ENCODE measurements around the gene GNAI2.

The GNAI2 gene

GRCh38 chr3:50212502-50212901 is 23.5 kb upstream of the GNAI2 start:
- Histone ChIP-seq H3K27ac (ENCODE audit: low read depth, low read length) (no peak overlapping the region), H3K36me3 (ENCODE audit: control insufficient read depth, low read length) (no peaks in the 10 kb centered on the region), H3K79me2 (ENCODE audit: control insufficient read depth, low read length) (no peaks in the 10 kb centered on the region), H3K4me1 (ENCODE audit: control insufficient read depth, low read length) (no peaks in the 10 kb centered on the region), H3K27me3 (ENCODE audit: control insufficient read depth, low read length) (peaks cover 11% of the 10 kb centered on the region), H3K4me2 (ENCODE audit: low read length) (no peak overlapping the region), H3F3A (ENCODE audit: control insufficient read depth, insufficient read depth) (no peaks in the 10 kb centered on the region), H3K9me3 (ENCODE audit: control insufficient read depth, insufficient read depth, low read length) (no peaks in the 10 kb centered on the region), H3K9me2 (replicated peaks; ENCODE audit: control insufficient read depth, low read length) (no peaks in the 10 kb centered on the region), H4K20me1 (ENCODE audit: control insufficient read depth, insufficient read depth, low read depth, low read length) (0 out of 2 replicates have a peak, but pooled peaks cover 3% of the 10 kb centered on the region), H3K4me3 (ENCODE audit: low read length) (no peak overlapping the region)
- no peak for TF ChIP-seq CTCF (IDR thresholded peaks at IDR 0.05; ENCODE audit: low read depth, low read length, poor library complexity, severe bottlenecking)
- no peak for TF ChIP-seq EZH2phosphoT487 (IDR thresholded peaks at IDR 0.05; ENCODE audit: borderline replicate concordance, low read length)

- Histone ChIP-seq H3K4me1 (ENCODE audit: control insufficient read depth, low read length) (no peaks in the 10 kb centered on the region), H3K9me2 (replicated peaks; ENCODE audit: control insufficient read depth, low read length) (no peaks in the 10 kb centered on the region), H3K4me2 (ENCODE audit: low read length) (no peak overlapping the region), H3K4me3 (ENCODE audit: low read length) (no peak overlapping the region), H3K27me3 (ENCODE audit: control insufficient read depth, low read length) (peaks cover 9% of the 10 kb centered on the region), H3K36me3 (ENCODE audit: control insufficient read depth, low read length) (no peaks in the 10 kb centered on the region), H3K79me2 (ENCODE audit: control insufficient read depth, low read length) (no peaks in the 10 kb centered on the region), H4K20me1 (ENCODE audit: control insufficient read depth, insufficient read depth, low read depth, low read length) (0 out of 2 replicates have a peak, but pooled peaks cover 3% of the 10 kb centered on the region), H3K27ac (ENCODE audit: low read depth, low read length) (no peak overlapping the region), H3F3A (ENCODE audit: control insufficient read depth, insufficient read depth) (no peaks in the 10 kb centered on the region), H3K9me3 (ENCODE audit: control insufficient read depth, insufficient read depth, low read length) (no peaks in the 10 kb centered on the region)
- TF ChIP-seq CTCF (IDR thresholded peaks at IDR 0.05; ENCODE audit: low read depth, low read length, poor library complexity, severe bottlenecking) (no peak), EZH2phosphoT487 (IDR thresholded peaks at IDR 0.05; ENCODE audit: borderline replicate concordance, low read length) (no peak)
Observed at GRCh38 chr3:50212971-50213370, 23.0 kb upstream of the GNAI2 start.

GRCh38 chr3:50213373-50213772 is 22.6 kb upstream of the GNAI2 start:
- Histone ChIP-seq H3F3A (ENCODE audit: control insufficient read depth, insufficient read depth) (no peaks in the 10 kb centered on the region), H4K20me1 (ENCODE audit: control insufficient read depth, insufficient read depth, low read depth, low read length) (0 out of 2 replicates have a peak, but pooled peaks cover 3% of the 10 kb centered on the region), H3K27me3 (ENCODE audit: control insufficient read depth, low read length) (peaks cover 9% of the 10 kb centered on the region), H3K27ac (ENCODE audit: low read depth, low read length) (no peak overlapping the region), H3K4me1 (ENCODE audit: control insufficient read depth, low read length) (no peaks in the 10 kb centered on the region), H3K9me2 (replicated peaks; ENCODE audit: control insufficient read depth, low read length) (no peaks in the 10 kb centered on the region), H3K9me3 (ENCODE audit: control insufficient read depth, insufficient read depth, low read length) (no peaks in the 10 kb centered on the region), H3K36me3 (ENCODE audit: control insufficient read depth, low read length) (no peaks in the 10 kb centered on the region), H3K4me2 (ENCODE audit: low read length) (no peak overlapping the region), H3K79me2 (ENCODE audit: control insufficient read depth, low read length) (no peaks in the 10 kb centered on the region), H3K4me3 (ENCODE audit: low read length) (no peak overlapping the region)
- TF ChIP-seq EZH2phosphoT487 (IDR thresholded peaks at IDR 0.05; ENCODE audit: borderline replicate concordance, low read length) (no peak), CTCF (IDR thresholded peaks at IDR 0.05; ENCODE audit: low read depth, low read length, poor library complexity, severe bottlenecking) (no peak)
